GM18498 (cell line): ENCODE measurements around the gene MERTK.

Experiments
- ATAC-seq: cut with Tn5 transposase; IDR thresholded peaks from one replicate; pipeline ENCODE4 v1.9.1; 2021; ENCODE audit warnings: mild to moderate bottlenecking, moderate library complexity; ENCODE audit not compliant: unreplicated experiment

MERTK gene

GRCh38 chr2:111975053-111975552 is 76.7 kb downstream of the MERTK start:
- ATAC-seq, result no peak

- no peak for ATAC-seq
Measured at GRCh38 chr2:111975819-111976218, 77.4 kb downstream of the MERTK start.

- ATAC-seq, result no peak
Measured at GRCh38 chr2:111977240-111977639, 78.8 kb downstream of the MERTK start.

GRCh38 chr2:111978452-111979170 is 80.2 kb downstream of the MERTK start:
- no peak for ATAC-seq

GRCh38 chr2:111981666-111982065 is 83.3 kb downstream of the MERTK start:
- no peak for ATAC-seq

- no peak for ATAC-seq
Measured at GRCh38 chr2:111982822-111983221, 84.4 kb downstream of the MERTK start.

GRCh38 chr2:111983478-111984212 is 85.2 kb downstream of the MERTK start:
- ATAC-seq, result no peak

- ATAC-seq, result no peak
Measured at GRCh38 chr2:111984213-111984604, 85.8 kb downstream of the MERTK start.

GRCh38 chr2:111985514-111985913 is 87.1 kb downstream of the MERTK start:
- ATAC-seq, result no peak

- ATAC-seq, result no peak
Measured at GRCh38 chr2:111986116-111986900, 87.9 kb downstream of the MERTK start.

- no peak for ATAC-seq
Measured at GRCh38 chr2:111990375-111990774, 92.0 kb downstream of the MERTK start.

GRCh38 chr2:111990856-111991255 is 92.4 kb downstream of the MERTK start:
- no peak for ATAC-seq

GRCh38 chr2:111994042-111994441 is 95.6 kb downstream of the MERTK start:
- ATAC-seq, result no peak

- ATAC-seq, result no peak
Measured at GRCh38 chr2:111995148-111995547, 96.7 kb downstream of the MERTK start.

- ATAC-seq, result no peak
Measured at GRCh38 chr2:111999809-112000208, 101.4 kb downstream of the MERTK start.

- no peak for ATAC-seq
Measured at GRCh38 chr2:112000399-112001135, 102.2 kb downstream of the MERTK start.

GRCh38 chr2:112001136-112001715 is 102.8 kb downstream of the MERTK start:
- ATAC-seq, result no peak

GRCh38 chr2:112001942-112002341 is 103.5 kb downstream of the MERTK start:
- no peak for ATAC-seq

- ATAC-seq, result no peak
Measured at GRCh38 chr2:112003576-112004252, 105.3 kb downstream of the MERTK start.

GRCh38 chr2:112004253-112004645 is 105.8 kb downstream of the MERTK start:
- peak; percentile 72 for ATAC-seq
